ENCODE measurements around the gene OLFM1.
"Not testable (repeated sequence)": the region's sequence is repeated elsewhere in the genome, so short reads cannot be mapped to it uniquely, and the experiment has no call there.

OLFM1 gene

DNA sequence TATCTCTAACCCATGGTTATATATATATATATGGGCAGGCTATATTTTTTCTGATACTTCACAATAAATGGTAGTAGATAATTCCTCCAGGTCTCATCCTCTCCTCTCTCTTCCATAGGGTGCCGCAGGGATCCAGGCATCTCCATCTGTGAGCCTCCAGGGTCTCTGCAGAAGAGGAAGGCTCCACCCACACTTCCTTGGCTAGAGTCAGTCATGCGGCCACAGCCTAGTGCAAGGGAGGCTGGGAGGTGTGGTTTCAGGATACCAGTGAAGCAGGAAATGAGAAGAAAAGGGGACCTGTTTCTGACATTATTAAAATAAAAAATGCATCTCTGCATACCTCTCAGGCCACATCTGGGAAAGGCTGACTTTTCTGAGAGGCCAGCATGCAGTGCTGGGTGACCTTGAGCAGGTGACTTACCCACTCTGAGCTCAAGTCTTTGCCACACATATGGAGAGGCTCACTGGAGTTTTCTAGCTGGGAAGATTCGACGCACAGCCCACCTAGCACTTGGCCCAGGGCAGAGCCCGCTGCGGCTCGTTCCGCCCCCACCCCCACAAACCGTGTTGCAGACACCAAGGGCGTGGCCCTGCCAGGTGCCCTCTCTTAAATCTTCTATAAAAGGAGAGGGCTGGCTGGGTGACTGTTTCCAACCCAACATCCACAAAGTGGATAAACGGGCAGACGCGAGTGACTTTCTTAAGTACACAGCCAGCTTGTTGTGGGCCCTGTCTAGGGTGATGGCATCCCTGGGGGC, 47.9 kb downstream of the OLFM1 start:
- ATAC-seq: no peak
- no peak for DNase-seq

- DNase-seq (no peak), ATAC-seq (no peak)
Observed at GRCh38 chr9:135135929-135136315, 48.5 kb downstream of the OLFM1 start.

DNA sequence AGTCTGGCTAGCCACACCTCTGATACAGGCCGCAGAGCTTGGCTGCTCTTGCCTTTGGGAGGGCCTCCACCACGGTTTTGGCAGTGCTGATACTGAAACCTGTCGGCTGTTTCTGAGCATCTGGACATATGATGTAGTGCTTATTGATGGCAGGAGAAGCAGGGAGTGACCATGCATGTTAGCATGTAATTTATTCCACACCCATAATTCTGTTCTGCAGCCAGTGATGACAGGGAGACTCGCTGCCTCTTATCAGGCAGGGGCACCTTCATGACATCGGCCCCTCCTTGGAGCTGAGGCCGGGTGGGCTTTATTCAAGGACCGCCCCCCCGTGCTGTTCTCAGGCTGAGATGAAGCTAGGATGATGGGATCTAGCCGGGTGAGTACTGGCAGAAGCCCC, 49.0 kb downstream of the OLFM1 start:
- DNase-seq (no peak), ATAC-seq (no peak)

DNA sequence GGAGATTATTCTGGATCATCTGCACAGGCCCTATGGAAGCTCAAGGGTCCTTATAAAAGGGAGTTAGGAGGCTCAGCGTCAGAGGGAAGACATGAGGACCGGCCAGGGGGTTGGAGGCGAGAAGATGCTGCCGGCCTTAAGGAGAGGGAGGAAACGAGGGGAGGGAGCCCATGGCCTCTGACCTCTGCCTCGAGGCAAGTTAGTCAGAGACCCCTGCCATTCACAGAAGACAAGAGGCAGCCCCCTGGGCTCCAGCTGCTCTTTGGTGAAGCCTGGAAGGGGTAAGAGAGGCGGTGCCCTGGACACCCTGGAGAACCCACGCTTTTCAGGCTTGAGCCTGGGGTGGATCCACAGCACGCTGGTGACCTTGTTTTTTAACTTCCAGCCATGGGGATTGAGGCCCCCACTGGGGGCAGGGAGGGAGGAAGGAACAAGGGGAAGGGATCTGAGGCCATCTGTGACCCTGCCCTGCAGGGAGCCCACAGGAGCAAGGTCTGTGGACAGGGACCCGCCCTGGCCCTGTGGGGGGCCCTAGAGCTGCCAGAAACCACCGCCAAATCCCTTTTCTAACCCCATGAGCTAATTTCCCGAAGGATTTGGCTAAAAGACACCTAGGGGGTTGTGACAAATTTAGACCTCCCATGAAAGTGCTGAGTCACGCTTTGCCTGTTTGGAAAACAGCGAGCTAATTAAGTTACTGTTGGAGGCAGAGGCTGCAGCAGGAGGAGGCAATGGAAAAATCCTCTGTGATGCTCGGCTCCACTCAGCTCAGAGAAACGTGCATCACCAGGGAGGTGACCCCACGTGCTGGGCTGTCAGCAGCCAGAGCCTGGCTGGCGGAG, 49.7 kb downstream of the OLFM1 start:
- DNase-seq: no peak
- ATAC-seq: no peak

DNA sequence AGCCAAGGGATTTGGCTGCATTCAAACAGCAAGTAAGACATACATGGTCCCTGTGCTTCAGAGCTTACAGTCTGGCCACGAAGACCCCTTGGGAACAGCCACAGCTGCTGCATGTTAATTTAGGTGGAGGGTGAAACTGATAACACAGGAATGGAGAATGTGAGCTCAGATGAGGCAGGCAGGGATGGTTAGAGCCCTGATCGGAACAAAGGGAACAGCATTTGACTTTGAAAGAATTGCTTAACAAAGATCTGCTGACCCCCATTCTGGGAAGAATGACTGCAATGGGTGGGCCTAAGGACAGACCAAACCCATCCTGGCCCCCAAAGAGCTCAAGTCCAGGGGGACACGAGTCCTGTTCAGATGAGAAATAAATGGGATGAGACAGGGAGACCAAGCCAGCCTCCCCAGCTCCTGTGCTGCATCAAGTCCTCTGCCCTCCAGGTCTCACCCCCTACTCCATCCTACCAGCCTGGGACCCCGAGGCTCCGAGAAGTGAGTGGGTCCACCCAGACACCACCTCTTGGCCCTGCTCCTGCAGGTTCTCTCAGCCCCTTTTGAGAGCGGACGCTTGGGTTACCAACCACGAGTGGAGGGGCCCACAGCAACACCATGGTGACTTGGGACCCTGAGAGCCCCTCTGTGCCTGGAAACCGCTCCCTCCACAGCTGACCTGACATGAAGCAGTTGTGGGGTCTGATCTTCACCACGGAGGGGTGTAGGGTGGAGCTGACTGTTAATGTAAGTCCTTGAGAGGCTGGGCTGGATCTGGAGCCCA, 50.8 kb downstream of the OLFM1 start:
- ATAC-seq: no peak
- DNase-seq: no peak

DNA sequence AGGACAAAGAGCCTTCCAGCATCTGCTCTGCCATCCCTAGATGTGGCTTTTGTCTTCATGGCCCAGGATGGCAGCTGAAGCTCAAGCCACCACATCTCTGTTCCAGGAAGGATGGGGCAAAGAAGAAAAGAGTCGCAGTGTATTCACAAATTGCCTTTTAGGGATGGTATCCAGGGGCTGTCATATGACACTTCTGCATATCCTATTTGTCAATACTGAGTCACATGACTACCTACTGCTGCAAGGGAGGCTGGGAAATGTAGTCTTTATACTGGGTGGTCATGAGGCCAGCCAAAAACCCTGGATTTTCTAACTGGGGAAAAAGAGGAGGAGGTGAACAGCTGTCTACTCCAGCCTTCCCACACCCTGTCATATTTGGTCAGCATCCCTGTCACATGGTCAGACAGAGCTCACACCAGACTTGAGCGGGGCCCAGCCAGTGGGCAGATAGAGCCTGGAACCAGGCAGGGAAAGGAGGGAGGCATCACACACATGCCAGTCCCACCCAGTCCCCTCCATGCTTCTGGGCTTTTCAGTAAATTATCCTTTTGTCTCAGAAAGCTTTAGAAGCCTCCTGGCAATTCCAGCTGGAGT, 52.0 kb downstream of the OLFM1 start:
- no peak for DNase-seq
- no peak for ATAC-seq

DNA sequence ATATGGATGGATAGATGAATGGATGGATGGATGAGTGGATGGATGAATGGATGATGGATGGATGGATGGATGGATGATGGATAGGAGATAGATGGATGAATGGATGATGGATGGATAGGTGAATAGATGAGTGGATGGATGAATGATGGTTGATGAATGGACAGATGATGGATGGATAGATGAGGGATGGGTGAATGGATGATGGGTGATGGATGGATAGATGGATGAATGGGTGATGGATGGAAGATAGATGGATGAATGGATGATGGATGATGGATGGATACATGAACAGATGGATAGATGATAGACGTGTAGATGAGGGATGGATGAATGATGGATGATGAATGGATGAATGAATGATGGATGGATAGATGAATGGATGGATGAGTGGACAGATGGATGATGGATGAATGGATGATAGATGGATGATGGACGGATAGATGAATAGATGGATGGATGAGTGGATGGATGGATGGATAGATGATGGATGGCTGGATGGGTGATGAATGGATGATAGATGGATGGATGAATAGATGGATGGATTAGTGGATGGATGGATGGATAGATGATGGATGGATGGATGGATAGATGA, 53.8 kb downstream of the OLFM1 start:
- DNase-seq: no peak
- ATAC-seq: no peak

GRCh38 chr9:135144581-135145170, 57.2 kb downstream of the OLFM1 start:
- no peak for DNase-seq
- ATAC-seq: no peak

GRCh38 chr9:135145312-135145711, 57.8 kb downstream of the OLFM1 start:
- no peak for ATAC-seq
- DNase-seq: no peak

DNA sequence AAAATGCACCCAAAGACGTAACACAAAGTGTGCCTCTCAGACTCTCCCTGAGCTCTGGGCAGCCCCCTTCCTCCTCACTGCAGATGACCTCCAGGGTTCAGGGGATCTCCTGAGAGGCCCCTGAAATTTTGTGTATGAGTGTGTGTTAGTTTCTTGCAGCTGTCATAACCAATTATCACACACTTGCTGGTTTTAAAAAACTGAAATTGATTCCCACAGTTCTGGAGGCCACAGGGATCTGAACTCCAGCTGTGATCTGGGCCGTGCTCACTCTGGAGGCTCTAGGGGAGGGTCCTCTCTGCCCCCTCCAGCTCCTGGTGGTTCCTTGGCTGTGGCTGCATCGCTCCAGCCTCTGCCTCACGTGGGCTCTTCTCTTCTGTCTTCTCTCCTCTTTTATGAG, 58.8 kb downstream of the OLFM1 start:
- DNase-seq (no peak), ATAC-seq (no peak)

- ATAC-seq: no peak
- DNase-seq: no peak
Observed at GRCh38 chr9:135146766-135147473, 59.5 kb downstream of the OLFM1 start.

DNA sequence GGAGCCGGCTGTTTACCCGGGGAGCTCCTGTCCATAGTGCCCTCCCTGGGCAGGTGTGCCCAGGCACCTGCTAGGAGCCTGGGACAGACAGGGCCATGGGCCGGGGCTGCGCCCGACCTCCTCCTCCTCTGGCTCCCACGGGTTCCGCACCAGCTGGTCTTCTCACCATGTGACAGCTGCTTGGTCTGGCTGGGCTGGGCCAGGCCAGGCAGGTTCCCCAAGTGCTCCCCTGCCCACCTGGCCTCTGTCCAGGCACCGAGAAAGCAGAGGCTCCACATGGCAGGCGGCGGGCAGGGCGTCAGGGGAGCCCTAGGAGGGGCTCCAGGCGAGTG, 60.0 kb downstream of the OLFM1 start:
- DNase-seq: no peak
- no peak for ATAC-seq

DNA sequence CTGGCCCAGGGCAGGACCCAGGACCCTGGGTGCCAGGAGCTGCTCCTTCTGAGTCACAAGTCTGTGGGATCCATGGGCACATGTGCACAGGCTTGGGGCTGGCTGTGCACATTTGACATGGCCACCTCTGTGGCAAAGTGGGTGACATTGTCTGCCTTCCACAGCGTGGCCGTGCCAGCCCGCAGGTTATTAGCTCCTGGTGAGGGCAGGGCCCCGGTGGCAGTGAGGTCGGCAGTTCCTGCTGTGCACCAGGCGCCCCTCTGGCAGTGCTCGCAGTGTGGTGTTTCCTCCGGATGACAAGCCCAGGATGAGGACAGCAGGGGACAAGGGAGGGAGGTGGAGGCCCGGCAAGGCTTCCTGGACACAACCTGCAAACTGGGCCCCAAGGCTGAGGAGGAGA, 60.5 kb downstream of the OLFM1 start:
- ATAC-seq: no peak

DNA sequence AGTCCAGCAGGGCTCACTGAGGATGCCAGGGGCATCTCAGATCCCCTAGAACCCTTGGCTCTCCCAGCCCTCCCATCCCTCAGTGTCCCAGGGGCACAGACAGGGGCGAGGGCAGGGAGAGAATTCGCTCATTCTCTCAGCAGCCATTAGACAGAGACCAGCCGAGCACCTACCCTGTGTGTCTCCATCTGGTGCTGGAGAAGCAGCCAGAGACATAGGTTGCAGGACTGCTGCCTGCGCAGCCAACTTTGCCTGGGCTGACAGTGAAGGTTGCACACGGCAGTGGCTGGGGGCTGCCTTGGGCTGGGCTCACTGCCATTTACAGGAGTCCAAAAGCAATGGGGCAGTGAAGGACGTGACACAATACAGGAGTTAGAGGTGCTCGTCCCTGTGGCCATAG, 60.9 kb downstream of the OLFM1 start:
- no peak for ATAC-seq

More for the DNA sequence above, 60.5 kb downstream of the OLFM1 start:
- DNase-seq: no peak

DNA sequence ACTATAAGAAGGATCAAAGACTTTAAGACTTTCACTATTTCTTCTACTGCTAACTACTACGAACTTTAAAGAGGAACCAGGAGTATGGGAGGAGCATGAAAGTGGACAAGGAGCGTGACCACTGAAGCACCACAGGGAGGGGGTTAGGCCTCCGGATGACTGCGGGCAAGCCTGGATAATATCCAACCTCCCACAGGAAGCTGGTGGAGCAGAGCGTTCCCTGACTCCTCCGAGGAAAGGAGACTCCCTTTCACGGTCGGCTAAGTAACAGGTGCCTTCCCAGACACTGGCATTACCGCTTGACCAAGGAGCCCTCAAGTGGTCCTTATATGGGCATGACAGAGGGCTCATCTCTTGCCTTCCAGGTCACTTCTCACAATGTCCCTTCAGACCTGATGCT, 62.4 kb downstream of the OLFM1 start:
- not testable (repeated sequence) for DNase-seq, ATAC-seq

More for the DNA sequence above, 60.9 kb downstream of the OLFM1 start:
- no peak for DNase-seq

DNA sequence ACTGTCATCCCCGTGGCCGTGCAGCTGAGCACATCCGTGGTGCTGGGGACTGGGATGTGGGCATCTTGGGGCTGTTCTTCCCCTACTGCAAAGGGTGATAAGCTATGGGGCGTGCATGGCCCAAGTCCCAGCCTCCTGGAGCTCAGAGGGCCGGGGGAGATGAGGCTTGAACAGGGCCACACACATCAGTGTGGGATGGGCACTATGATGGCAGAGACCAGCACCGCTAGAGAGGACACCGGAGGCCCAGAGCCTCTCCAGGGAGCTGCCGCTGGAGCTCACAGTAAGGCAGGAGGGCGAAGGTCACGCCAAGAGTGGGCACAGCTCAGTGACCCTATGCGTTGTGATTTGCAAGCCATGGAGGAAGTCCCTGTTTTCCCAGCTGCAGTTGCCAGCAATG, 63.5 kb downstream of the OLFM1 start:
- DNase-seq: no peak
- ATAC-seq: no peak

GRCh38 chr9:135151757-135152613, 64.5 kb downstream of the OLFM1 start:
- ATAC-seq: no peak
- DNase-seq: no peak

DNA sequence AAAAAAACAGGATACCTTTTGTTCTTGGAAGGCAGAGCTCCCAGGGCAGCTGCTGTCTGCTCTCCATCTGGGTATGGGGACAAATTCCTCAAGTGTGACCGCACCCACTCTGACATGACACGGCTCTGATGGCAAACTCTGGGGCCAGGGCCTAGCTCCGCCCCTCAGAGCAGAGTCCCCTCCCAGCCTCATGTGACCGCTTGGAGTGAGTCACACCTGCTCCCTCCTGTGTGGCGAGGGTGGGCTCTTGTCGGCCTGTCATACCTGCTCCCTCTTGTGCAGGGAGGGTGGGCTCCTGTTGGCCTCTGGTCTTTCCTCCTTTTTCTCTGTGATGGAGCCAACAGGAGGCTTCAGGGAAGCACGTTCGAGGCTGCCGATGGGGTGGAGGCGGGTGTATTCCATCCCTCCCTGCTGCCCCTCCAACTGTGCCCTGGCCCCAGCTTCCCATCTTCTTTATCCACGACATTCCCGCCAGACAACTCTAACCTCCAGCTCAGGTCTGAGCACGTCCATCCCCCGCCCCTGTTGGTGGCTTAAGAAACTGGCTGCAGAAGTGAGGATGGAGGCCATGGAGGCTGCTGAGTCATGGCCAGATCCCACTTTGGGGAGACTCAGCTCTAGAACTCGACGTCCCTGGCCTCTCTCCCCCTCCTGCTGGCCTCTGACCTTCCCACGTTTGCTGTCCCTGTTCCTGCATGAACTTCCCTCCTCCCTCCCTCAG, 65.3 kb downstream of the OLFM1 start:
- DNase-seq (no peak), ATAC-seq (no peak)

DNA sequence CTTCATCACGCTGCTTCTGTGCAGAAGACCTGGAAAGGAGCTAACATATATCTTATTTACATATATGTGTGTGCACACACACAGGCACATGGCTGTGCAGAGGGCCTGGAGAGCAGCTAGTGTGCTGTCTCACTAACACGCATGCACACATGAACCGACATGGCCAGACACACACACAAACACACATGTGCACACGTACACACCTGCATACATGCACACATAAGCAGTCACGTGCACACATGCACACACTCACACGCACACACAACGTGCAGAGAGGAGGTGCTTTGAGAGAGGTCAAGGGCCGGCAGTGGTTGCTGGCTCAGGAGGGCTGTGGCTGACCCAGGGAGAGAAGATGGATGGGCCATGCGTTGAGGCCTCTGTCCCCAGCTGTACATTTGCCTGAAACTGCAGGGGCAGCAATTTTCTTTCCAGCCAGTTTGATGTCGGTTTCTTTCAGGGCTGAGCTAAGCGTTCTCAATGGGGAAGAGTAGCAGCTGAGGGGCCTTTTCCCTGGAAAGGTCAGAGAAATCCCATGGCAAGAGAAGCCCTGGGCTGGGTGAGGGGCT, 66.7 kb downstream of the OLFM1 start:
- no peak for ATAC-seq
- DNase-seq: no peak
